Peyer's patch (tissue), 4 donors: ENCODE measurements around the gene KCNQ1. TPM values are rescaled to one million over a fixed set of nuclear protein-coding genes. Genes with fewer than 3 reads are reported as not detected.
A peak's percentile ranks its signal among the peaks of the same experiment; 100 is the strongest.

Experiments used
- DNase-seq, 3 donors: peaks; one replicate each; pipeline ENCODE4 v3.0.0-alpha.2; 2017 to 2019
- H3K27ac ChIP-seq, 4 donors: fragments of 200-600 bp; sonication (generic); one replicate each; pipeline ENCODE4 v1.5.1; 2016 to 2019
- H3K27me3 ChIP-seq, 2 donors: fragments of 200-600 bp; sonication (generic); one replicate each; pipeline ENCODE4 v1.5.1; 2019
- H3K36me3 ChIP-seq, 3 donors: fragments of 200-600 bp; sonication (generic); one replicate each; pipeline ENCODE4 v1.5.1; 2016 to 2019
- H3K4me1 ChIP-seq, 4 donors: fragments of 200-600 bp; sonication (generic); one replicate each; pipeline ENCODE4 v1.5.1; 2016 to 2019
- H3K4me3 ChIP-seq, 4 donors: fragments of 200-600 bp; sonication (generic); 1 replicate in 3 of 4; 2 replicates in 1 of 4; pipeline ENCODE4 v1.5.1; 2016 to 2019; ENCODE audit warnings: mild to moderate bottlenecking in 1 of 4
- H3K9me3 ChIP-seq, 4 donors: fragments of 200-600 bp; sonication (generic); one replicate each; pipeline ENCODE4 v1.5.1; 2016 to 2019; ENCODE audit warnings: mild to moderate bottlenecking in 1 of 4
- CTCF ChIP-seq, 6 experiments: fragments of 450-650 bp in 4 of 6; fragments of 200-600 bp in 2 of 6; sonication (generic) in 1 of 6; IDR thresholded peaks; one replicate each; pipeline ENCODE4 v1.5.1; 2017 to 2019; ENCODE audit warnings: antibody characterized with exemption in 6 of 6, mild to moderate bottlenecking in 3 of 6, moderate library complexity in 1 of 6
- POLR2A ChIP-seq, 2 donors: fragments of 450-650 bp; IDR thresholded peaks; one replicate each; pipeline ENCODE4 v1.5.1; 2017; ENCODE audit warnings: antibody characterized with exemption in 2 of 2, mild to moderate bottlenecking in 2 of 2, moderate library complexity in 2 of 2
- total RNA-seq, 4 donors: library from RNA; depleted of rRNA; stranded (reverse); fragments of >200 nt; gene quantifications; one replicate each; pipeline ENCODE4 v1.1.0, GENCODE V29; 2016

Gene KCNQ1
- total RNA-seq, 4 donors from 2014 or later, result 50.6 to 66.4 (median 54.2) TPM

- Histone ChIP-seq H3K4me1 (peaks cover 0 to 33% (median 4%) of the 10 kb centered on the region in 4 donors), H3K27me3 (no peaks in the 10 kb centered on the region), H3K27ac (no peak overlapping the region), H3K9me3 (no peaks in the 10 kb centered on the region), H3K4me3 (no peak overlapping the region), H3K36me3 (no peaks in the 10 kb centered on the region)
- TF ChIP-seq POLR2A (IDR thresholded peaks at IDR 0.05) (no peak), CTCF (IDR thresholded peaks at IDR 0.05) (no peak)
- peak in 2 of 3 donors; percentile 35 to 43 for DNase-seq
Observed at GRCh38 chr11:2693271-2694261, 248.8 kb downstream of the KCNQ1 start.

- H3K27me3 ChIP-seq, result no peaks in the 10 kb centered on the region
- TF ChIP-seq POLR2A (IDR thresholded peaks at IDR 0.05), result no peak
- TF ChIP-seq CTCF (IDR thresholded peaks at IDR 0.05), result no peak
- peaks cover 0 to 24% (median 1%) of the 10 kb centered on the region in 4 donors for H3K4me1 ChIP-seq
- H3K36me3 ChIP-seq, result no peaks in the 10 kb centered on the region
- no peak overlapping the region for H3K27ac ChIP-seq
- H3K9me3 ChIP-seq, result no peaks in the 10 kb centered on the region
- peak in 1 of 3 donors; percentile 33 for DNase-seq
- no peak overlapping the region for H3K4me3 ChIP-seq
Observed at GRCh38 chr11:2694495-2694894, 249.7 kb downstream of the KCNQ1 start.

GRCh38 chr11:2694995-2695939 lies 250.5 kb downstream of the KCNQ1 start:
- DNase-seq, result peak in 2 of 3 donors; percentile 18 to 29
- no peaks in the 10 kb centered on the region for H3K36me3 ChIP-seq
- TF ChIP-seq POLR2A (IDR thresholded peaks at IDR 0.05) (no peak), CTCF (IDR thresholded peaks at IDR 0.05) (no peak)

GRCh38 chr11:2696455-2696854 lies 251.6 kb downstream of the KCNQ1 start:
- peaks cover 0 to 10% (median 0%) of the 10 kb centered on the region in 4 donors for H3K4me1 ChIP-seq
- no peak overlapping the region for H3K27ac ChIP-seq
- DNase-seq, result peak in 1 of 3 donors; percentile 2
- H3K4me3 ChIP-seq, result no peak overlapping the region
- TF ChIP-seq POLR2A (IDR thresholded peaks at IDR 0.05), result no peak
- TF ChIP-seq CTCF (IDR thresholded peaks at IDR 0.05), result no peak
- no peaks in the 10 kb centered on the region for H3K36me3 ChIP-seq
- no peaks in the 10 kb centered on the region for H3K27me3 ChIP-seq
- H3K9me3 ChIP-seq, result no peaks in the 10 kb centered on the region

More at GRCh38 chr11:2694995-2695939, 250.5 kb downstream of the KCNQ1 start:
- Histone ChIP-seq H3K27me3 (no peaks in the 10 kb centered on the region), H3K4me3 (no peak overlapping the region), H3K4me1 (peaks cover 0 to 16% (median 0%) of the 10 kb centered on the region in 4 donors), H3K27ac (no peak overlapping the region), H3K9me3 (no peaks in the 10 kb centered on the region)

GRCh38 chr11:2697866-2698265 lies 253.1 kb downstream of the KCNQ1 start:
- Histone ChIP-seq H3K27ac (no peak overlapping the region), H3K4me1 (peaks cover 0 to 5% (median 0%) of the 10 kb centered on the region in 4 donors), H3K4me3 (peak overlapping the region in 2 of 4 donors; percentile 67 to 73), H3K9me3 (no peaks in the 10 kb centered on the region), H3K27me3 (no peaks in the 10 kb centered on the region), H3K36me3 (no peaks in the 10 kb centered on the region)
- DNase-seq, result peak in 1 of 3 donors; percentile 9
- TF ChIP-seq POLR2A (IDR thresholded peaks at IDR 0.05) (no peak), CTCF (IDR thresholded peaks at IDR 0.05) (no peak)
